GM18951 (cell line): ENCODE data around the gene CNTN6.

ENCODE experiments used
- POLR2A ChIP-seq: IDR thresholded peaks from 4 replicates; pipeline ENCODE4 v1.6.1; 2011; ENCODE audit warnings: mild to moderate bottlenecking; ENCODE audit not compliant: insufficient read length, insufficient read depth; ENCODE audit errors: extremely low read depth
- in situ Hi-C: fragments of 300-500 bp; cut with MboI; formaldehyde crosslinking; loops from one replicate; pipeline ENCODE4 v1.12.0; 2022; ENCODE audit warnings: low sequenced_read_pairs, mixed read lengths, inconsistent platforms; ENCODE audit not compliant: unreplicated experiment

The CNTN6 gene

DNA sequence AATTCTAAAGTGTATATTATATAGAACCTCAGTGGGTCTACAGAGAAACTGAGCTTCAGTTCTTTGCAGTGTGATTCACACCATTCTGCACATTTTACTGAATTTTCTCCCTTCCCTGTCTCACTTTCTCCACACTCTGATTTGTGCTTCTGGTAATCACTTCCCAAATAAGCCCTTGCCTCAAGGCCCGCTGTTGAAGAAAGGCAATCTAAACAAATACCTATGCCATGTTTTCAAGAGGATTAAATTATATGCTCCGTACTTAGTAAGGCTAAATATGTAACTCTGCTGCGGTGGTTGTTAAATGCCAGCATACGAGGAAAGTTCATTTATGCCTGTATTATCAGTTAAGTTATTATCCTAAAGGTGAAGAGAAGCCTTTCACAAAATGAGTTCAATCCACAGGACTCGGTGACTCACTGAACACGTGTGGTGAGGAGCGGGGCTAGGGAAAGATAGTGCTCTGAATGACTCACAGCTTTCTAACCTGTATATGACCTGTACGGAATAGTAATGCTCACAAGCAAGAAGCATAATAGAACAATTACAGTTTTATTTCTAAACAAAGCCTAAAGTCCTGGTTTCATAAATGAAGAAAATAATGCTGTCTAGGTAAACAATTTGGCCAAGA lies 25.1 kb downstream of the CNTN6 start:
- in situ Hi-C loops, result no loop called here
- TF ChIP-seq POLR2A, result no peak

DNA sequence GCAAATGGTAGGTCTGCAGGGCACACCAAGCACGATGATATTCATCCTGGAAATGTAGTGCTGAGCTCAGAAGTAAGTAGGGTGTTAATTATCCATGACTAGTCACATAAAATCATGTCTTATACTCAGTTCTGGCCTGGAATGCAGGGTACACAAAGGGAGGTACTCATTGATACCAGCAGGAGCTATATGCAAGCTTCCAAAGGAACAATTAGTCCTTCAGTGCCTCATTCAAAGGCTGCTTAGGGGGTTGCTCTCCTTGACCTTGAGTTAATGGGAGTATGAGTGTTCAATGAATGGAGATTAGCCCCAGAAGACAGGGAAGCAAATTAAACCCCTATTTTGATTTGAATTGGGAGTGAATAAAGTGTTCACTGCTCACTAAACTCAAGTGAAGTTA lies 38.3 kb downstream of the CNTN6 start:
- in situ Hi-C loops, result no loop called here
- no peak for TF ChIP-seq POLR2A

DNA sequence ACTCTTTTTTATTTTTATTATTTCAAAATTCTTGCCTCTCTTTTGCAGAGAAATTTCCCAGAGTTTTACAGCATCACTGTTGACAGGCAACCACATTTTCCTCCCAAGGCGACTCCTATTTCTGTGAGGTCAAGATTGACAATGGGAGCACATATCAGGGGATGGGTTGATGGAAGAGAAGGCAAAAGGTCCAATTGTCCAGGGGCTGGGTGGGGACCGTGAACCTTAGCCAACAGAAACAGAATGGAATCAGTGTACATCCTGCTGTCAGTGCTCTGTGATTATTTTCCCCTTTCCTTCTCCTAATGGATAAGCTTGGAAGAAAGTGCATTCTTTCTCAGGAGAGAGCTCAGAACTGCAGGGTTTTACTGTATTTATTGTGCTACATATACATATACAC lies 42.4 kb downstream of the CNTN6 start:
- in situ Hi-C loops, result no loop called here
- no peak for TF ChIP-seq POLR2A

DNA sequence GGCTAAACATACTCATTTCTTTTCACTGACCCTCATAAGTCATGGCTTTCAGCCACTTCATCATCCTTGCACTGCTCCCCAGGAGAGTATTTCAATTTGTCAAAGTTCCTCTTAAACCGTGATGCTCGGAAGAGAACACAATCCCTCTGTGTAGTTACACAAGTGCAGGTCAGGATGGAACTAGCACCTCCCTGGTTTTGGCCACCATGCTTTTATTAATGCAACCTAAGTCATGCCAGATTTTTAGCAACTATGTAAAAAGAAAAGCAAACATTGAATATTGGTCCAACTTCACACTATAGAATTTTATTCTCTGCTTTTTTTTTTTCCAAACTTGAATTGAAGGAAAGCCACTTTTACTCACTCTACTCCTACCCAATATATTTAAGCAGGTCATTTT lies 45.2 kb downstream of the CNTN6 start:
- TF ChIP-seq POLR2A, result no peak
- in situ Hi-C loops, result no loop called here

DNA sequence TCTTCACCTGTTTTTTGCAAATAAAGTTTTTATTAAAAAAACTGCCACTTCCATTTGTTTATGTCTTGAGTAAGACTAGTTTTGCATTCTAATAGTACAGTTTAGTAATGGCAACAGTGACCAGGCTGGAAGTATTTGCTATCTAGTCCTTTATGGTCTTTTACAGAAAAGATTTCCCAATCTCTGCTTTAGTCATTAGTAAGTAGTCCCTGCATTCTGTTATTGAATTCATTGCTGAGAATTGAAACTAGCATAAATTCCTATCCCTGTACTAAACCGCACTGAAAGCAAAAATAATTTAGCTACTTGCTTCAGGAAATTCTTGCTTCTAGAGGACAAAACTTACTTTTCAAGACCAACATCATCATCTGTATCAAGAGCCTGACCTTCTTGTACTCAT lies 46.2 kb downstream of the CNTN6 start:
- in situ Hi-C loops, result no loop called here
- no peak for TF ChIP-seq POLR2A

DNA sequence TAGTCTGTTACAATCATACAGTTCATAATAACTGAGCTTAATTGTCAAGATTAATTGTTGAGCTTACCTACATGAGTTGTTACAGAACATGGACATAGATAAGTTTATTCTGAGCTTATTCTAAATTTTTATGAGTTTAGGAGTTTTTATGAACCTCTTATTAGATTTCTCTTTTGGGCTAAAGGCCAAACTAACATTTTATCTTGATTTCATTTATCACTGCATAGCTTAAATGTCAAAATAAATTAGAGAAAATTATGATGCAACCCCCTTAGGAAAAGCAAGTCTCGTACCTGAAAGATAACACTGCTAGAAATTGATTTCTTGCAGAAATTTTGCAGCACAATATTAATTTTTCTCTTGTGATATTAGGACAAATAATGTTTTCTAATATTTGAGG lies 54.5 kb downstream of the CNTN6 start:
- TF ChIP-seq POLR2A, result no peak
- in situ Hi-C loops, result no loop called here

DNA sequence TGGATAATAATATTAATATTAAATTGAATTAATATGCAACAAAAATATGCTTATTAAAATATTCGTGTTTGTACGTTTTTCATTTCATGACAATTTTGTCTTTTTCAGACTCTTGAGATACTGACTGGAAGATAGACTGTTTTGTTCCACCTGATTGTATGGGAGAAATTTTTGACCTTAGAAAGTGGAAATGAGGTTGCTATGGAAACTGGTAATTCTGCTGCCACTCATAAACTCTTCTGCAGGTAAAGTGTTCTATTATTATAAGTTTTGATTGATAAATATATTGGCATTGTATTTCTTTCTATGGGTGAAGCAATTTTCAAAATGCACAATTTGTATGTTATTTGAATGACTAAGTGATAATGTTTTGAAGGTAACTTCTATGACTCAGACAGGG lies 55.0 kb downstream of the CNTN6 start:
- in situ Hi-C loops, result no loop called here

DNA sequence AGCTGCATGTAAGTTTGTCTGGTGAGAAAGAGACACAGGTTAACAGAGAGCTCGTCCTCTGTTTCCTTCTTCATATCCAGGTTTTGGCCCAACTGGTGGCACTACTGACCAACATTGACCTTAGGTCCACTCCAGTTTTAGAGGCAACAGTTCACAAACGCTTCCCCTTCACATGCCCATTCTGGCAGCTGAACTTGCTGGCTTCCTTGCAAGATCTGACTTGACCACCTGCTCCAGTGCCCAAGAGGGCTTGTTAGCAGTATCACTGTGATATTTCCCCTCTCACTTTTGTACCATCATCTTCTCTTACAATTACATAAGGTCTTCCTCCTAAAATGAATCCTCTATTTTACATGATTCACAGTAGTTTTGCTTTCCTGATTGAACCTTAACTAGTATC lies 71.3 kb downstream of the CNTN6 start:
- no peak for TF ChIP-seq POLR2A
- in situ Hi-C loops, result no loop called here

More for the DNA sequence above, 55.0 kb downstream of the CNTN6 start:
- TF ChIP-seq POLR2A, result no peak

DNA sequence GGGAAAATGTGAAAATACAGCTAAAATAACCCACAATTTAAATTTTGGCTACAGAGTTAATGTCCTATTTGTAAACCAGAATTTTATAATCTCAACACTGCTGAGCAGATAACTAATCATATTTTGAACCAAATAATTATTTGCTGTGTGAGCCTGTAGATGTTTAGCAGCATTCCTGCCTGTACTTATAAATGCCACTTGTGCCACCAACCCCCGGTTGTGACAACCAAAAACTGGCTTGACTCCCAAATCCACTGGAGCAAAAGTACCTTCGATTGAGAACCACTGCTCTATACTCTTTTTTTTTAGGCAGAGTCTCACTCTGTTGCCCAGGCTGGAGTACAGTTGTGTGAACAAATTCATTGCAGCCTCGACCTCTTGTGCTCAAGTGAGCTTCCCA lies 78.5 kb downstream of the CNTN6 start:
- TF ChIP-seq POLR2A, result no peak
- in situ Hi-C loops, result no loop called here

DNA sequence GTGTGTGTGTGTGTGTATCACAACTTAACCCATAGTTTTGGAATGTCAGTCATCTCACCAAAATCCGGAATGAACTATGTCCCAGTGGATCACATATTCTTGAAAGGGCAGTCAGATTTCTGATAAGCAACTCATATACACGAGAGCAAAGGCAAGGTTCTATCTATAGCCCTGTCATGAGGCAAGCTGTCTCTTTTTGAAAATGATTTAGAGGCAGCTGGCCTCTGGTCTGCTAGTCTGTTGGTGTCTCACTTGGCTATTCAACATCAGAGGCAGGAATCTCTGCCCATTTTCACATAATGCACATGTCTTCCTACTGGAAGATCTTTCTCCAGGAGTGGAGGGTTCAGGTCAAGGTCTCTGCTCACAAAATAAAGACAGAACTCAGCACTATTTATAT lies 79.8 kb downstream of the CNTN6 start:
- no peak for TF ChIP-seq POLR2A
- in situ Hi-C loops, result no loop called here

DNA sequence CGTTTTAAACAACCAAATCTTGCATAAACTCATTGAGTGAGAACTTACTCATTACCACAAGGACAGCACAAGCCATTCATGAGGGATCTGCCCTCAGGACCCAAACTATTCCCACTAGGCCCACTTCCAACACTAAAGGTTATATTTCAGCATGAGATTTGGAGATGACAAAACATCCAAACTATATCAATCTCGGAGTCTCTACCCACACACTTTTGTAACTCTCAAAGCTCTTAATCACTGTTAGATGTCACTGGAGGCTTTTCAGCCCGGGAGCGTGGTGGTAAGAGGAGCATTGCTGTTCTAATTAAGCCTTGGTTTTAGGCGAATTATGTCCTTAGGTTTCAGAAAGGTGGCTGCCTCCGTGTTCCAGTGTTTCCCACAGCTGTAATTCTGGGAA lies 86.3 kb downstream of the CNTN6 start:
- TF ChIP-seq POLR2A, result no peak
- in situ Hi-C loops, result no loop called here

DNA sequence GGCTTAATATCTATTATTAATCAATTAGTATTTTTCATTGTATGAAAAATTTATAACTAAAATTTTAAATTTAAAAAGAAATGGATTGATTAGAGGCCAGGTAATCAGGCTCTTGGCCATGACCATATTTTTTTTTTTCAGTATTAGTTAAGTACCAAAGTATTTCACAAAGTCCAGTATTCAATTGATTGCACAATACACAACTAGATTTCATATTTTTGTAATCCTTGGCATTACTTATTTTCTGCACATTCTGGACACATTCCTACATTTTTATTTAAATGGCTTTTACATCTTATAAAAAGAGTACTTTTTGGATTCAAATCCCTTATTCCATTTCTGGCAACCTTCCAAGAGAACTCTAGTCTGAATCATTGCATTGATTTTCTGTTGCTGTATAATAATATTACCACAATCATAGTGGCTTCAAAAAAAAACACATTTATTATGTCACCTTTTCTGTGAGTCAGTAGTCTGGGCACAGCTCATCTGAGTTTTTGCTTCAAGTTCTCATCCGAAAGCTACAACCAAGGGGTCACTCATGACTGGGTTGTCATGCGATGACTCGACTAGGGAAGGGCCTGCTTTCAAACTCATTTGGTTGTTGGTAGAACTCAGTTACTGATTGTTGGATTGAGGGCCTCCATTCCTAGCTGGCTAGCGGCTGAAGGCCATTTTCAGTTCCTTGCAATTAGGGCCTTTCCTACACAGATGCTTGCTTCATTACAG lies 90.7 kb downstream of the CNTN6 start:
- in situ Hi-C loops, result no loop called here
- TF ChIP-seq POLR2A, result no peak

DNA sequence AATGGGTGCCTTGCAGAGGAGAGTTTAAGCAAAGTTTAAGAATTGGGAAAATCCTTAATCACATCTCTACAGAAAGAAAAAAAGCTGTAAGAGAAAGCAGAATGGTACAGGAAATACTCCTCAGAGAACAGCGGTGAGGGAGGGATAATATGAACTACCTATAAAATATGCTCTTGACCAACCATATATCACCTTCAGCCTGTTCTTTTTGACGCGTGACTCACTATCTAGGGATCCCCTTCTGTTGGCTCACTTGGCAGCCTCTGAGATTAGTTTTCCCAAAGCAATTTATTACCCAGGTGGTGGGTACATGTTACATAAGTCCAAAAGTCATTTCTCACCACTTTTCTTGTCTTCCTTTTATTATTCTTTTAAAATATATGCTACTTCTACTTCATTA lies 97.7 kb downstream of the CNTN6 start:
- in situ Hi-C loops, result no loop called here
- no peak for TF ChIP-seq POLR2A

DNA sequence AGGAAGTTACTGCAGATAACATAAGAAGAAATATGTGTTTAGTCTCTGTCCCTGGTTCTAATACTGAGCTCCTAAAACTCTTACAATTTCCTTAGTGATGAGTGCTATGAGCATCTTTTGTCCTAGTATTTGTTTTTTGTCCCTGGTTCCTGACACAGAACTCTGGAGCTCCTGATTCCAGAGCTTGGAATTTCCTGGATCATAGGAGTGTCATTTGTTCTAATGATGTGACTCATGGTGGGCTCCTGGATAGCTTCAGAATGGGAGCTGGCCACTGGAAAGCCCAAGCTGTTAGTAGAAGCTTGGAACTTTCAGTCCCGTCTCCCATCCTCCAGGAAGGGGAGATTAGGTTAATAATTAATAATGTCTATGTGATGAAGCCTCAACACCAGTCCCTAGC lies 98.2 kb downstream of the CNTN6 start:
- no peak for TF ChIP-seq POLR2A
- in situ Hi-C loops, result no loop called here
